Peyer's patch (tissue), 4 donors: ENCODE data around the gene GFRA4.

Source experiments
- POLR2A ChIP-seq, 2 donors: fragments of 450-650 bp; IDR thresholded peaks; one replicate each; pipeline ENCODE4 v1.5.1; 2017; ENCODE audit warnings: antibody characterized with exemption in 2 of 2, mild to moderate bottlenecking in 2 of 2, moderate library complexity in 2 of 2
- TF ChIP-seq, protein P1 (sequence below), 6 experiments: fragments of 450-650 bp in 4 of 6; fragments of 200-600 bp in 2 of 6; sonication (generic) in 1 of 6; IDR thresholded peaks; one replicate each; pipeline ENCODE4 v1.5.1; 2017 to 2019; ENCODE audit warnings: antibody characterized with exemption in 6 of 6, mild to moderate bottlenecking in 3 of 6, moderate library complexity in 1 of 6

DNA sequence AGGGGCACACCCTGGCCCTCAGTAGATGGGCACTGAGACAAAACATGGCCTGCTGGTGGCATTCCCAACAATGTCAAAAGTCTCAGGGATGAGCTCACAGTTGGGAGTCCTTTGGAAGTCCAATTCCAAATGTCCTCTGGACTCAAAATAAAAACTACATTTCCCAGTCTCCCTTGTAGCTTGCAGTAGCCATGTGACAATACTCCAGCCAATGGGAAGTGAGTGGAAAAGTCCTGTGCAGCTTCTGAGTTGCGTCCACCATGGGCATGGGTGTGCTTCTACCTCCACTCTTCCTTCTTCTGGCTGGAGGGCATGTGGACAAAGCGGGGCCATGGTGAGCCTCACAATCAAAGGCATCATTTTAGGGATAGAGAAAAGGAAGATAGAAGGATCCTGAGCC, 24.5 kb upstream of the GFRA4 start:
- TF ChIP-seq, protein P1, sequence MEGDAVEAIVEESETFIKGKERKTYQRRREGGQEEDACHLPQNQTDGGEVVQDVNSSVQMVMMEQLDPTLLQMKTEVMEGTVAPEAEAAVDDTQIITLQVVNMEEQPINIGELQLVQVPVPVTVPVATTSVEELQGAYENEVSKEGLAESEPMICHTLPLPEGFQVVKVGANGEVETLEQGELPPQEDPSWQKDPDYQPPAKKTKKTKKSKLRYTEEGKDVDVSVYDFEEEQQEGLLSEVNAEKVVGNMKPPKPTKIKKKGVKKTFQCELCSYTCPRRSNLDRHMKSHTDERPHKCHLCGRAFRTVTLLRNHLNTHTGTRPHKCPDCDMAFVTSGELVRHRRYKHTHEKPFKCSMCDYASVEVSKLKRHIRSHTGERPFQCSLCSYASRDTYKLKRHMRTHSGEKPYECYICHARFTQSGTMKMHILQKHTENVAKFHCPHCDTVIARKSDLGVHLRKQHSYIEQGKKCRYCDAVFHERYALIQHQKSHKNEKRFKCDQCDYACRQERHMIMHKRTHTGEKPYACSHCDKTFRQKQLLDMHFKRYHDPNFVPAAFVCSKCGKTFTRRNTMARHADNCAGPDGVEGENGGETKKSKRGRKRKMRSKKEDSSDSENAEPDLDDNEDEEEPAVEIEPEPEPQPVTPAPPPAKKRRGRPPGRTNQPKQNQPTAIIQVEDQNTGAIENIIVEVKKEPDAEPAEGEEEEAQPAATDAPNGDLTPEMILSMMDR (IDR thresholded peaks at IDR 0.05), result no peak
- no peak for TF ChIP-seq POLR2A (IDR thresholded peaks at IDR 0.05)
